GM19238 (cell line): ENCODE data around the gene TUBB4B.
"Not testable (repeated sequence)": the region's sequence is repeated elsewhere in the genome, so short reads cannot be mapped to it uniquely, and the experiment has no call there.

ENCODE experiments used
- DNase-seq: peaks from one replicate; pipeline ENCODE4 v3.0.0; 2011; ENCODE audit warnings: low spot score; ENCODE audit not compliant: insufficient read length

TUBB4B gene

DNA sequence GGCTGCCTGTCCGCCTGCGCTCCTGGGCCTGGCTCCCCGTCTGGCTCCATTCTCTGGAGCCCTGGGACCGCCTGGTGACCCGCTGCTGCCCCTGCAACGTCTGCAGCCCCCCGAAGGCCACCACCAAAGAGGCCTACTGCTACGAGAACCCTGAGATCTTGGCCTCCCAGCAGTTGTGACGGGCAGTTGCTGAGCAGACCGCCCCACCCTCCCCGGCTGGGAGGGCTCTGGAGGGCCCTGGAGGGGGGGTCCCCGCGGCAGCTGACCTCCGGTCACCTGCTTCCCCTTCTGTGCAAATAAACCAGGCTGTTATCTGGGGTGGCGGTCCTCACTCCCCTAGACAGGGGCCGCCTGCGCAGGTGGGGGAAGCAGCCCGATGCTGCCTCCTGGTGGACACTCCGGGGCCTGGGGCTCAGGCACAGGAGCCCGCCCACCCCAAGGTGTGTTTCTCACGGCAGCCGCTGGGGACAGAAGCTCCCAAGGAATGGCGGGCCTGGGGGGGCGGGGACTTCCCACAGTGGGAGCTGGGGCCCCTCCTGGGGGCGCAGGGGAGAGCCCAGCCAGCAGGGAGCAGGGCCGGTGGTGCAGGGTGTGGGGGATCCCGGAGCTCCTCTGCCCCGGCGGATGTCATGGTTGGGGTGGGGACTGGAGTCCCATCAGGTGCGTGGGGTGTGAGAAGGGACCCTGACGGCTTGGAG, 4.7 kb upstream of the TUBB4B start:
- DNase-seq: peak; percentile 99

DNA sequence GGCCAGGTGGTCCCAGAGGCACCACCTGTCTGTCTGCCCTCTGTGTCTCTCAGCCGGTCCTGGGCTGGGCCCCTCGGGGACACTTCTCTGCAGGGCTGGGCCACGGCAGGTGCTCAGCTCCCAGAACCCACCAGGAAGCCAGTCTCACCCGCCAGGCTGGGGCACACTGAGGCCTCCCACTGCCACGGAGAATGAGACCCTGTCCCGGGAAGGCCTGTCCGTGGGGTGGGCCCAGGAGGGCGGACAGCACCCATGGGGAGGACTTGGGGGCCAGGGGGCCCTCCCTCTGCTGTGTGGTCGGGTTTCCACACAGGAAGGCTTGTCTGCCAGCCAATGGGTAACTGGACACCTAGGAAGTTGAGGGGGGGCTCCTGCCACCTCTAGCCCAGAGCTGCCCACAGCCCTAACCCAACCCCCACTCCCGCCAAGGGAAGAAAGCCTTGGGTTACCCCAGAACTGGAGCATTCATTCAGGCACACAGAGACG, 4.1 kb upstream of the TUBB4B start:
- no peak for DNase-seq

DNA sequence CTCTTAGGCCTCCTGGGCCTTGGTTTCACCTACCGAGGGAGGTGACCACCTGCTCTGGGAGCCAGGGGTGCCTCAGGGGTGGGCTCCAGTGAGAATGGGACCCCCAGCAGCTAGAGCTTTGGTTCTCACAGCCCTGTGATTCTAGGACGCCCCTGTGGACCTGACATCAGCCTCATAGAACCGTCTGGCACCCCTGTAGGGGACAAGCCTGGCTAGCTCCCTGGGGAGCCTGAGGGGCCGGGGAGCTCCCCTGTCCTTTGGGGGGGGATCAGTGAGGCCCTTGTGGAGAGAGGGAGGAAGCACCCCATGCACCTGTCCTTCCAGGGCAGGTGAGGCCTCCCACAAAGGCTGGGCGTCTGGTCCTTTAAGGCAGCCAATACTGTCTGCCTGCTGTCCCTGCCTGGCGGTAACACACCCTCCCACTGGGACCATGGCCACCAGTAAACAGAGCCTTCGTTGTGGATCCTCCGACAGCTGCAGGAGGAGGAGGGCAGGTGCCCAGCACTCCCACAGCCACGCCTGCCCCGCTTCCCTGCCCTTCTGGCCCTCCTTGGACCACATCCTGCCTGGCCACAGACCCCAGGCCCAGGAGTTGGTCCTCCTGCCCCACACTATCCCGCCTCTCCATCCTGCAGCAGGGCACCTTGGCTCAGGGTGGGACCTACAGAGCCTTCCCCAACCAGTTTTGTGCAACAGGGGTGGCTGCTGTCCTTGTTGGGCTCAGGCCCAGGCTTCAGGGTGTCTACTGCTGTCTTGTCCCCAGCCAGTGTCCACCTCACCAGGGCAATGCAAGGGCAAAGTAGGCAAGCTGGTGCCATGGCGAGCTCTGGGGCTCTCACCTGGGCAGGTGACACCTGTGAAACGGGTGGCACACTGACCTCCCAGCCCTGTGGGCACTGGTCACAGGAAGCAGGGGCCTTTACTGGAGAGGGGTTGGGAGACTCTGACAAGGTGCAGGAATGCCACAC, 3.0 kb upstream of the TUBB4B start:
- no peak for DNase-seq

DNA sequence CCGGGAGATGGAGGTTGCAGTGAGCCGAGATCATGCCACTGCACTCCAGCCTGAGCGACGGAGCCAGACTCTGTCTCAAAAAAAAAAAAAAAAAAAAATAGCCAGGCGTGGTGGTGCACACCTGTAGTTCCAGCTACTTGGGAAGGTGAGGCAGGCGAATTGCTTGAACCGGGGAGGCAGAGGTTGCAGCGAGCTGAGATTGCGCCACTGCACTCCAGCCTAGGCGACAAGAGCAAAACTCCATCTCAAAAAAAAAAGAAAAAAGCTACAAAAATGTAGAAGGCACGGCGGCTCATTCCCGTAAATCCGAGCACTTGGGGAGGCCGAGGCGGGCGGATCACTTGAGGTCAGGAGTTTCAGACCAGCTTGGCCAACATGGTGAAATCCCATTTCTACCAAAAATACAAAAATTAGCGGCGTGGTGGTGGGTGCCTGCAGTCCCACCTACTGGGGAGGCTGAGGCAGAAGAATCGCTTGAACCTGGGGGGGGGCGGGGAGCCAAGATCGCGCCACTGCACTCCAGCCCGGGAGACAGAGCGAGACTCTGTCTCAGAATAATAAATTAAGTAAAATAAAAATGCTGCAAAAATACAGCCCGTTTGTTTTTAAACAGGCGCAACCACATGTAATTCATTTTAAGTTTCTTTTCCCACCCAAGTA, 1.4 kb upstream of the TUBB4B start:
- not testable (repeated sequence) for DNase-seq

DNA sequence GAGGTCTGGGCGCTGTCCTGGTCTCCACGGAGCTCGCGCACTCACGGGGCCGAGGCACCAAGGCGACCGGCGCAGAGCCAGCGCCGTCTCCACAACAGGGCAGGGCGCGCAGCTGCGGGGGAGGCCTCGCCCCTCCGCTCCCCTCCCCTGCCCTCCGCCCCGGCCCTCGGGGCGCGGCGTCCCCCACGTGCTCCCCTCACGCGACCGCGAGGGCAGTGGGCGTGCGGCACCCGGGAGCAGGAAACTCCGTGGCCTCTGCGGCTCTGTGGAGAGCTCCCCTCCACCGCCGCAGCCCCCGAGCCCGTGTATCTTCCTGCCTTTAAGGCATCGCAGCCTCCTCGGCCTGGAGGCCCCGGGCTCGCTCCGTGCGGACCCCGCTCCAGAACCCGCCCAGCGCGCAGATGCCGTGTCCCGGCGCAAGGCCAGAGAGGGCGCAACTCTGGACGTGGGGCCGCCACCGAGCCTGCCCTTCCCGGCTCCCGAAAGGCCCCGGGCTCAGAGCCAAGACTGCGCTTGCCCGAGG, 708 bp upstream of the TUBB4B start:
- DNase-seq: peak; percentile 74

DNA sequence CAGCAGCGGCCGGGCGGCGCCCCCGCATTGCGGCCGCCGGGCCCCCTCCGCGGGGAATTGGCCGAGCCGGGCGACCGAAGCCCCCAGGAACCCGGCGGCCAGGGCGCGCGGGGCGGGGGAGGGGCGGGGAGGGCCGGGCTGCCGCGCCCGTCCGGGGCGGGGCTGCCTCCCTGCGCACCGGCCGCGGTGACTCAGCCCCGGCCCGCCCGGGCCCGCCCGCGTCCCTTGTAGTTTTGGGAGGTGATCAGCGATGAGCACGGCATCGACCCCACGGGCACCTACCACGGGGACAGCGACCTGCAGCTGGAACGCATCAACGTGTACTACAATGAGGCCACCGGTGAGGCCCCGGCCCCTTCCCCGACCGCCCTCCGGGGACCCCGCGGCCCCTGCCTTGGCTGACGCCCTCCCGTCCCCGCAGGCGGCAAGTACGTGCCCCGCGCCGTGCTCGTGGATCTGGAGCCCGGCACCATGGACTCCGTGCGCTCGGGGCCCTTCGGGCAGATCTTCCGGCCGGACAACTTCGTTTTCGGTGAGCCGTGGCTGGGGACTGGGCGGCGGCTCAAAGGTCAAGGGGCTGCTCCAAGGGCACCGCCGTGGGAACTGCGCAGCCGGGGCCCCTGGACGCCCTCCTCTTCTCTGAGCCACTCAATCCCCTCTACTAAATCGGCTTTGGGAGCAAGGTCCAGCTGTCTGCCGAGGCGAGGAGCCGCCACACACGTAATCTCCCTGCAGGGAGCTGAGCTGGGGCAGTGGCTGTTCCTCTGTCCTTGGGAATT, 592 bp downstream of the TUBB4B start:
- peak; percentile 66 for DNase-seq

DNA sequence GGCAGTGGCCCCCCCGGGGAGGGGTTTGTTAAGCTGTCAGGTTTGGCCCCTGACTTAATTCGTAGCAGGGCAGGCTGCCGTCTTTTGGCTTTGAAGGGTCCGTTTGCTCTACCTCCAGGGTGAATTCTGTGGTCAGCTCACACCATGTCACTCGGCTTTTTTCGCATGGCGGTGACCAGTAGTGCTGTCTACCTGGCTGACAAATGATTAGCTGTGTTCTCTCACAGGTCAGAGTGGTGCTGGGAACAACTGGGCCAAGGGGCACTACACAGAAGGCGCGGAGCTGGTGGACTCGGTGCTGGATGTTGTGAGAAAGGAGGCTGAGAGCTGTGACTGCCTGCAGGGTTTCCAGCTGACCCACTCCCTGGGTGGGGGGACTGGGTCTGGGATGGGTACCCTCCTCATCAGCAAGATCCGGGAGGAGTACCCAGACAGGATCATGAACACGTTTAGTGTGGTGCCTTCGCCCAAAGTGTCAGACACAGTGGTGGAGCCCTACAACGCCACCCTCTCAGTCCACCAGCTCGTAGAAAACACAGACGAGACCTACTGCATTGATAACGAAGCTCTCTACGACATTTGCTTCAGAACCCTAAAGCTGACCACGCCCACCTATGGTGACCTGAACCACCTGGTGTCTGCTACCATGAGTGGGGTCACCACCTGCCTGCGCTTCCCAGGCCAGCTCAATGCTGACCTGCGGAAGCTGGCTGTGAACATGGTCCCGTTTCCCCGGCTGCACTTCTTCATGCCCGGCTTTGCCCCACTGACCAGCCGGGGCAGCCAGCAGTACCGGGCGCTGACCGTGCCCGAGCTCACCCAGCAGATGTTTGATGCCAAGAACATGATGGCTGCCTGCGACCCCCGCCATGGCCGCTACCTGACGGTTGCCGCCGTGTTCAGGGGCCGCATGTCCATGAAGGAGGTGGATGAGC, 1.4 kb downstream of the TUBB4B start:
- no peak for DNase-seq

DNA sequence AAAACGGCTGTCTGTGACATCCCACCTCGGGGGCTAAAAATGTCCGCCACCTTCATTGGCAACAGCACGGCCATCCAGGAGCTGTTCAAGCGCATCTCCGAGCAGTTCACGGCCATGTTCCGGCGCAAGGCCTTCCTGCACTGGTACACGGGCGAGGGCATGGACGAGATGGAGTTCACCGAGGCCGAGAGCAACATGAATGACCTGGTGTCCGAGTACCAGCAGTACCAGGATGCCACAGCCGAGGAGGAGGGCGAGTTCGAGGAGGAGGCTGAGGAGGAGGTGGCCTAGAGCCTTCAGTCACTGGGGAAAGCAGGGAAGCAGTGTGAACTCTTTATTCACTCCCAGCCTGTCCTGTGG, 2.2 kb downstream of the TUBB4B start:
- not testable (repeated sequence) for DNase-seq

DNA sequence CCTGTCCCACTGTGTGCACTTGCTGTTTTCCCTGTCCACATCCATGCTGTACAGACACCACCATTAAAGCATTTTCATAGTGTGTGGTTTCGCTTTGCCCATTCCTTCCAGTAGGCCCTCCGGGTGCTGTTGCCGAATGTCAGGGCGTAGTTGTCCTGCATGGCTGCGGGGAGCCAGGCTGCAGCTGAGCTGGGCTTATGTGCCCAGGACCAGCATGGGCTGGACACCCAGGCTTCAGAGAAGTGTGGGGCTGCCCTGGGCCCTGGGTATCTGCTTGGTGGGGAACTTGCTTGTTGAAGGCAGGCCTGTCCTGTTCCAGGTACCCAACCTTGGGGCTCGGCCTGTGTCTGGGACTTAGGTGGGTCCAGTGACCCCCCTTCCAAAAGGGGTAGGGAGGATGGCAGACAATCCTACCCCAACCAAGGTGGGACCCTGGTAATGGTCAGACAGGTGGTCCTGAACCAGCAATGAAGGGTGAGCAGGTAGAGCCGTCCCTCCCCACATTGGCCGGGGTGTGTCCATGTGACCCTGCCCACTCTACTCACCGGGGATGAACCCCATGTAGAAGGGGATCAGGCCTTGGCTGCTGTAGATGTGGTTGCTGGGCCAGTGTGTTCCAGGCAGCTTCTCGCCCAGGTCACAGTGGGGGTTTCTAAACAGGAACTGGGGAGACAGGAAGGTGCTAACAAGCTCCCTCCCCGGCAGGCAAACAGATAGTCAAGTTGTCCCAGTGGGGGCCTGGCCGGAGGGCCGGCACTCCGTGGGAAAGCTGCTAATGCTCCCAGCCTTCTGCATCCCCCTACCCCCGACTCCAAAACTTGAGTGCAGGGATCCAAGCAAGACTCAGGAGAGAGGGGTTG, 2.8 kb downstream of the TUBB4B start:
- no peak for DNase-seq

DNA sequence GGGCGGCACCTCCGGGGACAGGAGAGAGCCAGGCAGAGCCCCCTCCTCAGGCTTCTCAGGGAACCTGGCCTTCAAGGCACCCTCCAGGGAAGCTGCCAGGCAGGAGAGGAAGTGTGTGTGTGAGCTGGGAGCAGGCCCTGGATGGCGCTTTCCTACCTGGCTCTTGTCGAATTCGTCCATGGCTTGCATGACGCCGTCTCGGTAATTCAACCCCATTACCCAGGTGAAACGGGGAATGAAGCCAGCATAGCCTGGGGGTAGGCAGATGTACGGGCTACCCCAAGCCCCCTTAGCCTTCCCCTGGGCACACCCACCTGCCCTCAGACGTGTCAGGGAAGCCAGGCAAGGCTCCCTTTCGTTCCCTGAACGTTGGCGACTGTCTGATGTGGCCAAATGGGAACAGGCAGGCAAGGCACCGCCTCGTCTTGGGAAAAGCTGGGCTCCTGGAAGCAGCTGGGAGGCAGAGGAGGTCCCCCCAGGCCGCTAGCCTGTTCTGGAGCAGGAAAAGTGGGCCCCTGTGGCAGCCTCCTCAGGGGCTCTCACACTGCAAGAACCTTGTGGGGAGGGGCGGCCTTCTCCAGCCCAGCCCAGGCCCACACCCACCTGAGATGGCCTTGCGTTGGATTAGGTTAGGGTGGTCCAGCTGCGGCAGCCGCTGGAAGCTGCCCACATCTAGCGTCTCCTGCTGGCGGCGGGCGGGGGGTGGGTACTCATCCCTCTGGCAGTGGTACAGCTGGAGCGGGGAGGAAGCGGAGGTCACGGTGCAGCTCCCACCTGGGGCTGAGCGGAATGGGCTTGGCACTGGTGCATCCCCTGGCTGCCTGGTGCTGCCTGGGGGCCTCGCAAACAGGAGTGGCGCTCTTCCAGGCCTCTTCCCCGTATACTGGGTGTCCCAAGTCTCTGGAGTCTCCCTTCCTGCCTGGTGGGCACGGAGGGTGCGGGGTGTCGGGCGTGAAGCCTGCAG, 3.7 kb downstream of the TUBB4B start:
- DNase-seq: no peak

DNA sequence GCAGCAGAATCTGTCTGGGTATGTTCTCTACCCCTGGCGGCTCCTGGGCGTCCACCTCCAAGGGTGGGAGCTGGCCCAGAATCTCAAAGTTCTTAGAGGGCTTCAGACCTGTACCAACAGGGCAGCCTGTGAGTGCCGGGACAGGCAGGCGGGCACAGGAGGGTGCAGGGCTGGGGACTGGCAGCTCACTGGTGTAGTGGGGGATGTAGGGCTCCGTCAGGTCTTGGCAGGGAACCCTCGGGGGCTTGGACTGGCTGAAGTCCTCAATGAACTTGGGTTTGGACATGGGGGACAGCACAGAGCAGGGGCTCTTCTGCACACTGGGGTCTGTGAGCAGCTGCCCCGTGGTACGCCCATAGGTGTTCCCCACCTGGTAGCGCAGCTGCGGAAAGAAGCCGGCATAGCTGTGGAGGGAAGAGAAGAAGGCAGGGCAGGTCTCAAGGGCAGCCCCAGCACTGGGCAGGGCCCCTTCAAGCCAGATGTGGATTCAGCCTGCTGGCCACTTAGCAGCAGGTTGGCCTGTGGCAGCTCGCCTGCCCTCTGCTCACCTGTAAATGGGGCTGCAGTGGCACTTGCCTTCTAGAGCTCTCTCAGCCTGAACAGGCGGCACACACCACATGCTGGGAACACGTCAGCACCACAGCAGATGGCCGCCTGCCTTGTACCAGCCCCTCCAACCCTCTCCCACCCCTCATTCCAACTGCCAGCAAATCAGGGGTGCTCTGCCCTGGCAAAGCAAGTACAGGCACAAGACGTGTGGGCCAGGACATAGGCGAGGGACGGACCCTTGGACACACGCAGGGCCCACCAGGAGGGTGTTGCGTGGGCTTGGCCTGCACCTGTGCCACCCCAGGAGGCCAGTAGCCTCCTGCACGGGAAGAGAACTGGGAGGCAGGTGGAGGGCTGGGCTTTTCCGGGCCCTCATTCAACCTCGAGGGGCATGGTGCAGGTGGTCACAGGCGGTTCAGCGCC, 4.6 kb downstream of the TUBB4B start:
- no peak for DNase-seq

DNA sequence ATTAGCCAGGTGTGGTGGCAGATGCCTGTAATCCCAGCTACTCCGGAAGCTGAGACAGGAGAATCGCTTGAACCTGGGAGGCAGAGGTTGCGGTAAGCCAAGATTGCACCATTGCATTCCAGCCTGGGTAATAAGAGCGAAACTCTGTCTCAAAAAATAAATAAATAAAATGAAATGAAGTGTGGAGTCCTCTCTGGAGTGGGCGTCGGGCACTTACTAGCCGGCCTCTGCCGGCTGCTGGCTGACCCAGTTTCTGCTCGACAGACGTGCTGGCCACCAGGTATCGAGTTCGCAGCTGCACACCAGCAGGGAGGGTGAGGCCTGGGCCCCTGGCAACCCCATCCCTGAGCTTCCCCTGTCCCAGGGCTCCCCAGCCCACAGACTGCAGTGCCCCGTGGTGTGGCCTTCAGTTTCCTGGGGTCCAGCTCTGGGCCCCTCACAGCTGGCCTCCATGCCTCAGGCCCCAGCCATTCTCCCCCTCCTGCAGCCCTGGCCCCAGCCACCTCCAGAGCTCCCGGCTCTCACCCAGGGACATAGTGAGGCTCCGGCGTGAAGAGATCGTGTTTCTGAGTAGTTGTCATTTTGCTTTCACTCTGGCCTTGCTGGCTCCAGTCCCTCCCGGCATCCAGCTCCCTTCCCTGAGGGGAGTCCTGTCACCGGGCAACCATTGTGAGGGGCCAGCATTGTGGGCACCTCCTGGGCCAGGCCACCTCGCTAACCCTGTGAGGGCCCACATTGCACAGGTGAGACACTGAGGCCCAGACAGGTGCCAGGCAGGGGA, 6.2 kb downstream of the TUBB4B start:
- no peak for DNase-seq

DNA sequence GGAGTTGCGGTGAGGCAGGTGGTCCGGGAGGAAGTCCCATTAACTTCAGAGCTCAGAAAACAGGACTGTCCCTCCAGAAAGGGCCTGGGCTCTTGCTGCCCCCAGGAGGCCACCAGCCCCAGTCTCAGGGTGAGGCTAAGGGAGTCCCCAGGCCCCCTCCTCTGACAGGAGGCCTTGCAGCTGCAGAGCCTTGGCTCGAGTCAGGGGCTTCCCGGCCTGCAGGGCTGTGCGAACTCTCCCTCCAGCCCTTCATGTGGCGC, 6.8 kb downstream of the TUBB4B start:
- DNase-seq: no peak

DNA sequence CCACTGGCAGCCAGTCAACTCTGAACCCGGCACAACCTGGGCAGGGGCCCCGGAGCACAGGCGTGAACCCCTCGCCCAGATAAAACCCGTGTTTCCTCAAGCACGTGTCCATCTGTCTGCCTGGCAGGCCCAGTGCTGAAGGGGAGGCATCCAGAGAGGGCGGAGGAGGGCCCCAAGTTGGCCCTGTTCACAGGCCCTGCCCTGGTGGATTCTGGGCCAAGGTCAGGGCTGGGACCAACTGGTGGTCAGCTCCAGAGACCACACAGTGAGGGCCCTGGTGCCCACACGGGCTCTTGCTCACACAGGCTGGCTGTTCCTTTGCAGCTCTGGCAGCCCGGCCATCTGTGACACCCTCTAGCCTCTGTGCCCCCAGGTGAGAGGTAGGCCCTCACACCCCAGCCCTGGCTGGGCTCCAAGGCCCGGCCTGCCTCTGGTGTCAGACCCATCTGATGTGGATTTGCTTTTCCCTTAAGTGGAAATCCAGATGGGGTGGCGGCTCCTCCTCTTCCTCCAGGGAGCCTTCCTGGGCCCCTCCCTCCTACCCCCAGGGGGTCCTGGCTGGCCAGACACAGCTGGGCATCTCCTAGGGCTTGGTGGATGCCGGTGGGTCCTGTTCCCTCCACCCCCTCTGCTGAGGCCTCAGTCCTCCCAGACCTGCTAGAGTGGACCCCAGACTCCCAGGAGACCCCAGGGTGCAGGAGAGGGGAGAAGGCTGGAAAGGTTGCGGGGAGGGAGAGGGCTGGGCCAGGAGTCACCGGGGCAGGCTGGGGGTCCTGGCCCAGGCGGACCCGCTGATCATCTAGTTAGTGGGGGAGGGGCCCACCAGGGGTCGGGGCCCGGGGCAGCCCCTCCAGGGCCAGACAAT, 9.5 kb downstream of the TUBB4B start:
- no peak for DNase-seq

DNA sequence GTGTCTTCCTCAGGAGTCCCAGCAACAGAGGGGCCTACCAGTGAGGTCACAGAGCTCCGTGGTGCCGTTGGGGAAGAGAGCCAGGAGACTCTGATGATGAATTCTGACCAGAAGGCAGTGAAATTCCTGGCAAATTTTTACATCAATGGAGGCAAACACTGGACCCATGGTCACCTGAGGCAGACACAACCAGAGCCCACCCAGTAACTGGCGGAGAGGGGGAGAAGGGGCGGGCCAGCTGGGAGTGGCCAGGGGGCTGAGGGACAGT, 10.0 kb downstream of the TUBB4B start, which contains the start of gene STPG3:
Gene STPG3, plus strand, starts transcription at position 93 of the 268 bp plus-strand sequence. Its CDS starts 1 bp downstream, at position 94.
- DNase-seq: no peak
